Neutrophil (primary cell): ENCODE data around the gene FBRSL1.

Experiments used
- H3K27ac ChIP-seq: fragments of 200-600 bp; sonication (generic); 2 replicates; pipeline ENCODE4 v1.5.1; 2016; ENCODE audit warnings: mild to moderate bottlenecking, moderate library complexity
- H3K27me3 ChIP-seq: fragments of 200-600 bp; sonication (generic); 2 replicates; pipeline ENCODE4 v1.6.0; 2016; ENCODE audit warnings: mild to moderate bottlenecking
- H3K36me3 ChIP-seq: fragments of 200-600 bp; sonication (generic); 2 replicates; pipeline ENCODE4 v1.5.1; 2017
- H3K4me1 ChIP-seq, 2 experiments: fragments of 200-600 bp in 1 of 2; sonication (generic) in 1 of 2; 1 replicate in 1 of 2; 2 replicates in 1 of 2; pipeline versions ENCODE4 v1.5.1 to v1.6.1; 2013 to 2016; ENCODE audit warnings: low read depth in 1 of 2, low read length in 1 of 2, mild to moderate bottlenecking in 1 of 2, moderate library complexity in 1 of 2; ENCODE audit not compliant: control insufficient read depth in 1 of 2, insufficient read depth in 1 of 2
- H3K4me3 ChIP-seq, 2 experiments: fragments of 200-600 bp in 1 of 2; sonication (generic) in 1 of 2; 1 replicate in 1 of 2; 2 replicates in 1 of 2; pipeline ENCODE4 v1.5.1; 2013 to 2016; ENCODE audit warnings: low read depth in 1 of 2, low read length in 1 of 2, mild to moderate bottlenecking in 1 of 2, moderate library complexity in 1 of 2
- H3K9me3 ChIP-seq: fragments of 200-600 bp; sonication (generic); 2 replicates; pipeline ENCODE4 v1.5.1; 2016
- CTCF ChIP-seq: fragments of 200-600 bp; sonication (generic); IDR thresholded peaks from 2 replicates; pipeline ENCODE4 v1.5.1; 2016; ENCODE audit warnings: antibody characterized with exemption

FBRSL1 gene

GRCh38 chr12:132525011-132525832 lies 35.3 kb downstream of the FBRSL1 start:
- Histone ChIP-seq H3K27ac (no peak overlapping the region), H3K27me3 (no peaks in the 10 kb centered on the region), H3K4me3 (no peak overlapping the region), H3K4me1 (no peaks in the 10 kb centered on the region), H3K9me3 (no peaks in the 10 kb centered on the region), H3K36me3 (peaks cover 25% of the 10 kb centered on the region)
- no peak for TF ChIP-seq CTCF

GRCh38 chr12:132525833-132526455 lies 36.0 kb downstream of the FBRSL1 start:
- Histone ChIP-seq H3K9me3 (no peaks in the 10 kb centered on the region), H3K4me1 (no peaks in the 10 kb centered on the region), H3K4me3 (no peak overlapping the region), H3K27ac (no peak overlapping the region), H3K27me3 (no peaks in the 10 kb centered on the region), H3K36me3 (peaks cover 25% of the 10 kb centered on the region)
- no peak for TF ChIP-seq CTCF

DNA sequence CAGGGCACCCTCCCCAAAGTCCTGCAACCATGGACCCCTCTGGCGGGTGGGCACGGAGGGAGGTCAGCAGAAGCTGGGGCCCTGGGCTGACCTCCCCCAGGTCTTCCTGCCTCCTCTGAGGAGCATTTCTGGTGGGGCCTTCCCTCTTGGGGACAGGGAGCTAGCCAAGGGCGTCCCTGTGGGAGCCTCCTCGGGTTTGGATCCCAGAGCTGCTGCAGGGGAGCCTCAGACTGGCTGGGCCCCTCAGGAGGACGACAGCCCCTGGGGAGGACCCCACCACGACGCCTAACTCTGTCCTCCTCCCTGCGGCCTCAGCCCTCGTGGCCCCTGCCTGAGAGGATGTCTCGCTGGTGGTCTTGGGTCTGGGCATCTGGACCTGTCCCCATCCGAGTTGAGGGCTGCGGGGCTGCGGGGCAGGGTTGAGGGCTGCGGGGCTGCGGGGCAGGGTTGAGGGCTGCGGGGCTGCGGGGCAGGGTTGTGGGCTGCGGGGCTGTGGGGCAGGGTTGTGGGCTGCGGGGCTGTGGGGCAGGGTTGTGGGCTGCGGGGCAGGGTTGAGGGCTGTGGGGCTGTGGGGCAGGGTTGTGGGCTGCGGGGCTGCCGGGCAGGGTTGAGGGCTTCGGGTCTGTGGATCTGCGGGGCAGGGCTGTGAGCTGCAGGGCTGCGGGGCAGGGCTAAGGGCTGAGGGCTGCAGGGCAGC lies 37.4 kb downstream of the FBRSL1 start:
- Histone ChIP-seq H3K4me1 (no peaks in the 10 kb centered on the region), H3K4me3 (no peak overlapping the region), H3K9me3 (no peaks in the 10 kb centered on the region), H3K36me3 (peaks cover 25% of the 10 kb centered on the region), H3K27ac (no peak overlapping the region), H3K27me3 (no peaks in the 10 kb centered on the region)
- TF ChIP-seq CTCF, result no peak

DNA sequence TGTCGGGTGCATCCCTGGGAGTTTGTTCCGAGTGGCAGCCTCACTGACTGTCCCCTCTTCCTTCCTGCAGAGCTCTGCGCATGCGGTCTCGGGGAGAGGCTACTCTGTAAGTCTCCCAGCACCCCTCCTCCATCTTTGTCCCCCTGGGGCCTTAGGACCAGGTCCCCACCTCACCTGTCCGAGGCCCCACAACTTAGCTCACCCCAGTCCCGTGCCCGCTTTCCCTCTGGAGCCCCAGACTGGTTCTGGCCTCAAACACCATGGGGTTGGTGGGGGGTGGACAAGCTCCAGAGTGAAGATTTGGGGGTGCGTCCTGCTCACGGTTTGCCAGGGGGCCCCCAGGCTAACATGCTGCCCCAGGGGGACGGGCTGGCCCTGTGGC lies 37.9 kb downstream of the FBRSL1 start:
- TF ChIP-seq CTCF, result no peak
- H3K9me3 ChIP-seq, result no peaks in the 10 kb centered on the region
- peaks cover 25% of the 10 kb centered on the region for H3K36me3 ChIP-seq
- H3K4me1 ChIP-seq, result no peaks in the 10 kb centered on the region
- H3K4me3 ChIP-seq, result no peak overlapping the region
- no peak overlapping the region for H3K27ac ChIP-seq
- H3K27me3 ChIP-seq, result no peaks in the 10 kb centered on the region

- Histone ChIP-seq H3K27ac (no peak overlapping the region), H3K9me3 (no peaks in the 10 kb centered on the region), H3K27me3 (no peaks in the 10 kb centered on the region), H3K4me3 (no peak overlapping the region), H3K36me3 (peaks cover 29% of the 10 kb centered on the region), H3K4me1 (no peaks in the 10 kb centered on the region)
- TF ChIP-seq CTCF, result no peak
Measured at GRCh38 chr12:132528564-132529106, 38.7 kb downstream of the FBRSL1 start.
